Effector CD8-positive, alpha-beta T cell (primary cell): ENCODE data around the gene PET100.
A peak's percentile ranks its signal among the peaks of the same experiment; 100 is the strongest.

Source experiments
- DNase-seq: peaks from one replicate; lab custom pipeline; 2025; lab: John Stamatoyannopoulos, UW

Gene PET100

DNA sequence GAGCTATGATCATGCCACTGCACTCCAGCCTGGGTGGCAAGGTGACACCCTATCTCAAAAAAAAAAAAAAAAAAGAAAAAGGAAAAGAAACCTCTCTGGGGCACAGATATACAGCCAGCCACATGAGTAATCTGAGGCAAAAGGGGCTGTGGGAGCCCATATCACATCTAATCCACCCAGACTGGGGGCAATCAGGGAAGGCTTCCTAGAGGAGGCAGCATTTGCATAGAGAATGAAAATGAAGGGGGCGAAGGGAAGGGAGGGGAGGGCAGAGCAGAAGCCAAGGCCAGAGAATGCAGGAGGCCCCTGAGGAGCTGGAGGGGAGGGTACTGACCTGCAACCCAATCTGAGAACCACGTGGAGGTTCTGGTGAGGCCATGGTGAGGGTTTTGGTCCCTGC, 20.6 kb downstream of the PET100 start:
- no peak for DNase-seq

DNA sequence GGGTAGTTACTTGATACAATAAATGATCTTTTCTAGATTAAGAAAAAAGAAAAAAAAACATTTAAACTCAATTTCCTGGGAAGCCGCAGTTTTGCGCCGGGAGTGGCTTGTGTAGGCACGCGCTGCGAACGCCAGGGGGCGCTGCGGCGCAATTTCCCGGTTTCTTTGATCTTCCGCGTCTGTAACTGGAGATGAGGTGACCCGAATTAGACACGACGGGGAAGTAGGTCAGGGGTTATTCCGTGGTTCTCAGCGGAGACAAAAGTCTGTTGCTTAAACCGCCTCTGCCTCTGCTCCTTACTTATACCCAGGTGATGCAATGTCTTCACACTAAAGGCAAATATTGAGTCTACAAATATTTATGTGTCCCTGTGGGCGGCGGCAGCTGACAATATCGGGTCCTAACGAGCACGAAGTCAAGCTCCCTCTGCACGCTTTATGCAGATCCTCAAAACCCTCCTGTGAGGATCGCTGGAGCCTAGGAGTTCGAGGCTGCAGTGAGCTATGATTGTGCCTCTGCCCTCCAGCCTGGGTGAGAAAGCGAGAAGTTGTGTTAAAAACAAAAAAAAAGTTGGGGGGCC, 22.6 kb downstream of the PET100 start:
- peak; percentile 86 for DNase-seq

DNA sequence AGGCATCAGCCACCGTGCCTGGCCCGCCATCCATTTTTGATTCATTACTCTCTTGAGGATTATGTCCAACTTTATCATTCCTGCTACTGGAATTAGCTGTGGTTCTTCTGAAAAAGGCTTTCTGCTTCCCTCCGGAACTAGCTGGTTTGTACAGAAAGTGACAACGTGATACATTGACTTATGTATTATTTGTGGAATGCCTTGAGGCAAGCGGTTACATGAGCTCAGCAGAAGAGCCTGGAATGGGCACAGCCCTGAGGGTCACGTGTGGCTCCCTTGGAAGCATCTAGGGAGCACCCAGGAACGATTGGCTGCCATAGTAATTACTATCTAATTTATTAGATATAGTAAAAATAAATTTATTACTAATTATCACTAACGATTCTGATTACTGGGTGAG, 24.8 kb downstream of the PET100 start:
- no peak for DNase-seq

DNA sequence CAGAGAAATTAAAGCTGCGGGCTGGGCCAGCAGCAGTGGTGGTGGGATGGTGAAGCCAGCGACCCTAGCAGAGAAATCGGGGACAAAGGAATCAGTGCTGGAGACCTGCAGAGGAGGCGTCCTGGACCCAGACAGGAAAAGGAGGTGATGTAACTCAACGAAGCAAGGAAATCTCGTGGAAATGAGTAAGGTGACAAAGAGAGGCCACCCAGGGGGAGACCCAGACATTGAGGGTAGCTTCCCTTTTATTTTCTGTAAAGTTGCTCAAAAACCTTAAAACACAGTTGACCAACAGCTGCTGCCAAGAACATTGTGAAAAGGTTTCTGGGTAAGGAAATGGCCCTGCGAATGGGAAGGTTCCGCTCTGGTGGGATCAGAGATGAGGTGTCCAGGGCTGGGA, 26.0 kb downstream of the PET100 start:
- no peak for DNase-seq

DNA sequence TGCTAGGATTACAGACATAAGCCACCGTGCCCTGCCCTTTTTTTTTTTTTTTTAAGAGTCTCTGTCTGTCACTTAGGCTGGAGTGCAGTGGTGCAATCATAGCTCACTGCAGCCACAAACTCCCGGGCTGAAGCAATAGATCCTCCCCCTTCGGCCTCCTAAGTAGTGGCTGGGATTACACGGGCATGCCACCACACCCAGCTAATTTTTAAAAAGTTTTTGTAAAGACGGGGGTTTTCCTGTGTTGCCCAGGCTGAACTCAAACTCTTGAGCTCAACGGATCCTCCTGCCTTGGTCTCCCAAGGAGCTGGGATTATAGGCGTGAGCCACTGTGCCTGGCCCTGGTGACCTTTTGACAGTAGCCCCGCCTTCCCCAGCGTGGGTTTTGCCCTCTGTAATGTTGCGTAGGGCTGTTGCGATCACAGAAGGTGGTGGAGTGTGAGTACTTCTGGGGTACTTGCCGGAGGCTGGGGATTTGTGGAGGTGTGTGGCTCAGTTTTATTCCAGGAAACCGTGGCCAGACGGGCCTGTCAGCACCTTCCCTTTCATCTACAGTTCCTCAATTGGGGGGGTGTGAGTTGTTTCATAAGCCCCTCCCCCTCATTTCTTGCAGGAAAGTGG, 27.6 kb downstream of the PET100 start:
- no peak for DNase-seq

DNA sequence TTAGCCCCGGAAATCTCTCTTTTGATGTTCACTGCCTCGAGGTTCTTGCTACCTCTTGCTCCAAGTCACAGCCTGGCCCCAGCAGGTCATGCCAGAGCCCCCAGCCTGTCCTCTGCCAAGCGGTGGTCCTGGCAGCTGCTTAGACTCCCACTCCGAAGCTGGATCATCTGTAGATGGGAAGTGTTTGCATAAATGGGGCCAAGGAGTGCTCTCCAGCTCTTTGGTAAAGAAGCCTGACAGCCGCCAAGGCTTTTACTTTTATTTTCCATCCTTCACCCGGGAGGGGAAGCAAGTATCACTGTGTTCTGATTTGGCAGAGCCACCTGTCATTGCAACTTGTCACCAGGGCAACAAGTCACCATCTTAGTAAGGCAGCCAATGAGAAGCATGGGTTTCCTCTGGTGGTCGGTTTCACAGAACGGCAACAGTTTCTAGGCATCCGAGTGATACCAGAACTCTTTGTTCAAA, 28.7 kb downstream of the PET100 start:
- DNase-seq: no peak

DNA sequence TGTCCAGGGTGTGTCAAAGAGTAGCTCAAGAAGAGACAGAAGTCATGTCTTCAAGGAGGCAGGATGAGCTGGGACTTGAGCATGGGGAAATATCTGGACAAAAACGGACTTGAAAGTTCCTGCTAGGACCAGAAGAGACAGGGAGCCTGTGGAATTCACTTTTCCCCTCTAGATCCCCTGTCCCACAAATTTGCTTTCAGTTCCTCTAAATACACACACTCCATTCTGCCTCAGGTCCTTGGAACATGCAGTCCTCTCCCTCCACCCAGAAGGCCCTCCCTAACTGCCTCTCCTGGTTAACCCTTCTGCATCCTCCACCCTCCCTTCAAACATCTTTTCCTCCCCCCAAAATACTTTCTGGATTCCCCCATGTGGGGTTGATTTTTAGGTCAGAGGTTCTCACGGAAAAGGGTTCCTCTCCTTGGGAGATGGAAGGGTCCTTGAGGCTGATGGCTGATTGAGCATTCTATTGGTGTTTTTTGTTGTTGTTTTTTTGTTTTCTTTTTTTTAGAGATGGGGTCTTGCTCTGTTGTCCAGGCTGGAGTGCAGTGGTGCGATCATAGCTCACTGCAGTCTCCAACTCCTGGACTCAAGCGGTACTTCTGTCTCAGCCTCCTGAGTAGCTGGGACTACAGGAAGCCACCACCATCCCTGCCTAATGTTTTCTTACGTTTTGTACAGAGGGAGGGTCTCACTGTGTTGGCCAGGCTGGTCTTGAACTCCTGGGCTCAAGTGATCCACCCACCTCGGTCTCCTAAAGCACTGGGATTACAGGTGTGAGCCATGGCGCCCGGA, 32.3 kb downstream of the PET100 start:
- no peak for DNase-seq

DNA sequence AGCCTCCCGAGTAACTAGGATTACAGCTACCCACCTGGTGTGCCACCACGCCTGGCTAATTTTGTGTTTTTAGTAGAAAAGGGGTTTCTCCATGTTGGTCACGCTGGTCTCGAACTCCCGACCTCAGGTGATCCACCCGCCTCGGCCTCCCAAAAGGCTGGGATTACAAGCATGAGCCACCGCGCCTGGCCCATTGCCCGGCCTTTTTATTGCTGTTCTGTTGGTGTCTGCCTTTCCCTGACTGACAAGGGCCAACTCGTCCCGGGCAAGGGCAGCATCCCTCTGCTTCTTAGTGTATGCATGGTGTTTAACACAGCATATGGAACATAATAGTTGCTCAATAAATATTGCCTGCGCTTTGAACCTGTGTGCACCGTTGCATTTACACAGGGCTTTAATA, 33.1 kb downstream of the PET100 start:
- no peak for DNase-seq

DNA sequence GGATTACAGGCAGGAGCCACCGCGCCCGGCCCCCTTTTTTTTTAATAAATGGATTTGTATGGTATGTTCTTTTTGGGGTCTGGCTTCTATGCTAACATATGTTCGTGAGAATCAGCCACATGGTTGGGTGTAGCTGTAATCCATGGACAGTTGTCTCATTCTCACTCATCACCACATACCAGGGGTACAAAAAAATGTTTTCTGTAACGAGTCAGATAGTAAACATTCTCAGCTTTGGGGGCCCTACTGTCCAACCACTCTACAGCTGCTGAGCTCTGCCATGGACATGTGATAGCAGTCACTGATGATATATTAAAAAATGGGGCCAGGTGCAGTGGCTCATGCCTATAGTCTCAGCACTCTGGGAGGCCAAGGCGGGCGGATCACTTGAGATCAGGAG, 34.1 kb downstream of the PET100 start:
- no peak for DNase-seq

DNA sequence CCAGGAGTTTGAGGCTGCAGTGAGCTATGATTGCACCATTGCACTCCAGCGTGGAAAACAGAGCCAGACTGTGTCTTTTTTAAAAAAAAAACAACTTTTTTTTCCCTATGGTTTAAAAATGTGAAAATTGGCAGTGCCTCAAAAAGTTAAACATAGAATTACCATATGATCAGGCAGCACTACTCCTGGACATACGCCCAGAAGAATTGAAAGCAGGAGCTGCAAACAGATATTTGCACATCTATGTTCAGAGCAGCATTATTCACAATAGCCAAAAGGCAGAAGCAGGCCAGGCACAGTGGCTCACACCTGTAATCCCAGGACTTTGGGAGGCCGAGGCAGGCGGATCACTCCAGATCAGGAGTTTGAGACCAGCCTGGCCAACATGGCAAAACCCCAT, 35.5 kb downstream of the PET100 start:
- no peak for DNase-seq

DNA sequence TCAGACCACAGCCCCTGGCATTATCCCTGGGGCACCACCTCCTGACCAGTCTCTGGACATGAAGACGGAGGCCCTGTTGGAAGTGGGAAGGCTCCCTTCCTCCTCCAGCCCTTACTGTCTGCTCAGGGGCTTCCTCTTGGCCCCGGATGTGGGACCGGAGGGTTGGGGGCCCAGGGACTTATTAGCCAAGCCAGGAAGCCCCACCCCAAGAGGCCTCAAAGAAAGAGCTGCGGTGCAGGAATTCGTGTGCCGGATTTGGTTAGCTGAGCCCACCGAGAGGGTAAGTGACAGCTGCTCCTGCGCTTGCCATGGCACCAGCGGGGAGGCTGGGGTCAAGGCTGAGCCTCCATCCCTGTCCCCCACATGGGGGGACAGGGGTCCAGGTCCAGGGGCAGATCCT, 39.2 kb downstream of the PET100 start, which contains the start of gene RETN:
Gene RETN (plus strand): TSS at position 208 of the 400 bp plus-strand sequence. CDS start 278 bp downstream, outside the sequence.
- DNase-seq: no peak

DNA sequence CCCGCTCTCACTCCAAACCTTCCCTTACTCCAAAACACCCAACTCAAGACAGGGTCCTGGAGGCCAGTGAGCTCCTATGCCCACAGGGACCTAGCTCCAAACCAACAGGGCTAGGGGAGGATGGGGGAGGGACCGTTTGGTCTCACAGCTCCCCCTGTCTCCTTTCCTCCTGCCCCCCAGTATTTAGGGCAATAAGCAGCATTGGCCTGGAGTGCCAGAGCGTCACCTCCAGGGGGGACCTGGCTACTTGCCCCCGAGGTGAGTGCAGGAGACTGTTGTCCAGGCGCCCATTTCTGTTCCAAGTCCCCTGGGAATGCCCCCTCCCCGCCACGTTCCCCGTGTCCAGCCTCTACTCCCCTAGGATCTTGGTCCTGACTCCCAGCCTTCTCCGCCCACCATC, 40.0 kb downstream of the PET100 start:
- DNase-seq: no peak

DNA sequence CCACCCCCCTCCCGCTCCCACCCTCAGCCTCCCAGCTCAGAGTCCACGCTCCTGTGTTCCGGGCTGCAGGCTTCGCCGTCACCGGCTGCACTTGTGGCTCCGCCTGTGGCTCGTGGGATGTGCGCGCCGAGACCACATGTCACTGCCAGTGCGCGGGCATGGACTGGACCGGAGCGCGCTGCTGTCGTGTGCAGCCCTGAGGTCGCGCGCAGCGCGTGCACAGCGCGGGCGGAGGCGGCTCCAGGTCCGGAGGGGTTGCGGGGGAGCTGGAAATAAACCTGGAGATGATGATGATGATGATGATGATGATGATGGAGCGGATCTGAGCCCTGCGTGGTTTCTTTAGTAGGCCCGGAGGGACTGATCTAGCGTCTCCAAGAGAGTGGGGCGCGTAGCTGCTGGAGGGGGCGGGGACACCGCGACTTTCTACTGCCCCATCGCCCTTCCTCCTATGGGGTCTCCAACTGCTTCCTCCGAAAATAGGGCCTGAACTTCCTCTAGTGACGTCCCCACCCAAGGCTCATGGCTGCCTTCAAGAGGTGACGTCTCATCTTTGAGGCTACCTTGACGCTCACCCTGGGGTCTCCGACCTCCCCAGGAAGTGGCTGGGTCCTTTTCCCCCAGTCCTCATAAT, 40.7 kb downstream of the PET100 start:
- no peak for DNase-seq

DNA sequence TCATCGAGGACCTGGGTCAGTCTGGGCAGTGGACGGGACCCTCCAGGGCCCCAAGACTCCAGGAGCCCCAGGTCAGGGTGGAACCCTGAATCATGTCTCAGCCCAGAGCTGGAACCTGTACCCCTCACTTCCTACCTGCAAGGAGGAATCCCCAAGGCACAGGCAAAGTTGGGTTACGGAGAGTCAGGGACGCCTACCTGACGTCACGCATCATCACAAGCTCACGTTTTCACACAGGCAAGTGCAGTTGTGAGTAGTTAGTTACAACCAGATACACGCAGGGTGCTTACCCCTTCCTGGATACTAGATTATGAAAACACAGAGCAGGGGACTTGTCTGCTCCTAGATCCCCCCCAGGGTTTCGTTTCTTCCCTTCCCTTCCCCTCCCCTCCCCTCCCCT, 41.2 kb downstream of the PET100 start:
- no peak for DNase-seq

DNA sequence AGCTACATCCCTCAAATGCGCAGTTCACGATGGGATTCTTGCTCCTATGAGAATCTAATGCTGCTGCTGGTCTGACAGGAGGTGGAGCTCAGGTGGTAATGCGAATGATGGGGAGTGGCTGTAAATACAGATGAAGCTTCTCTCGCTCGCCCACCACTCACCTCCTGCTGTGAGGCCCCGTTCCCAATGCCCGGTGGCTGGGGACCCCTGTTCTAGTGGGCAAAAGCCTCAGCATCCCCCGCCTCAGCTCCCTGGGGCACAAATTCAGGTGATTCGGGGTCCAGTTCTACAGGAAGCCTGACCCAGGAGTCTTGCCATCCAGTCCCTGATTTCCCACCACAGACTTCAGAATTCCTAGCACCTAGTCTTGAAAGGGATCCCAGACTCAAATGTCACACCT, 42.9 kb downstream of the PET100 start:
- DNase-seq: no peak

DNA sequence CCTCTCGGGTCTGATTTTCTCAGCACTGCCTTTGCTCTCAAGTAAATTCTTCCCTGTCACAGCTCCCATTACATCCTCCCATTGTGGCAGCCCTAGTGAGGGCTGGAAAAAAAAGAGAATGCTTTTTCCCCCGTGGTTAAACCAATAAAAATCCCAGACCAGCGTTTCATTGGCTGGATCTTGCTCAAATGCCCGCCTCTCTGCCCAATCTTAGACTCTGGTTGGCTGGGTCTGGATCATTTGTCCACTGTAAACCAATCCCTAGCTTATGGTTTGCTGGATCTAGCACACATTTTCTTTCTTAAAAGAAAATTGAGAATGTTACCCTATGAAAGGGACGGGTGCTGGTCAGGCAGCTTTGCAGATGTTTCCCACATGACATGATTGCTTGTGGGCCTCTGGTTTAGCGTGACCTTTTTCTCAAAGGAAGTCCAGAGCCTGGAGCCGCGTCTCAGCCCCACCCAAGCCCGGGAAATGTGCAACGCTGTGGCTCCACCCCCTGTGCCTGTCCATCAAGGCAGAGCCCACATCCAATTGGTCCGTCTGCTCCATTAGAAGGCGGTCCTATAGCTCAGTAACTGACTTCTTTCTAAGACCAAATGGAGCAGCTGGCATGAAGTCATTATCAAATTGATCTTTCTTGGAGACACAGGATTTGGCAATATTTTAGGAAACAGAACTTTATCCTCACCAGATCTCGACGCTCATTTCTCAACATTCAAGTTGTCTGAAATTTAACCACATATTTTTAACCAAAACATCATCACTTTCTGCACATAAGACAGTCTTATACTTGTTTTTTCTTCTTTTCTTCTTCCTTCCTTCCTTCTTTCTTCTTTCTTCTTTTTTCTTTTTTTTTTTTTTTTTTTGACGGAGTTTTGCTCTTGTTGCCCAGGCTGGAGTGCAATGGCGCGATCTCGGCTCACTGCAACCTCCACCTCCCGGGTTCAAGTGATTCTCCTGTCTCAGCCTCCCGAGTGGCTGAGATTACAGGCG, 44.7 kb downstream of the PET100 start:
- no peak for DNase-seq

DNA sequence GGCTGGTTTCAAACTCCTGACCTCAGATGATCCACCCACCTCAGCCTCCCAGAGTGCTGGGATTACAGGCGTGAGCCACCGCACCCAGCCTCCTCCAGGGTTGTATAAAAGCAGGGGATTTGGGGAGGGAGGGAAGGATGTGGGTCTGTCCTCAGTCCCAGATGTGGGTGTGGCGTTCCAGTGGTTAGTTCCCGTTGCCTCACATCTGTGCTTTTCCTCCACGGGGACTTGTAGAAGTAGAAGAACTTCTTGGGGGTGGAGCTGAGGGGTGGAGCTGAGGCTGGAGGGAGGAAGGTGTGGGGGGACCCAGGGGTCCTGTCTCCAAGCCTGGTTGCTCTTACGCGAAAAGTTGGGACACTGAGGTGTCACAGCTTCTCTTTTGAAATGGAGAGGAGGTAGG, 46.8 kb downstream of the PET100 start:
- DNase-seq: no peak

DNA sequence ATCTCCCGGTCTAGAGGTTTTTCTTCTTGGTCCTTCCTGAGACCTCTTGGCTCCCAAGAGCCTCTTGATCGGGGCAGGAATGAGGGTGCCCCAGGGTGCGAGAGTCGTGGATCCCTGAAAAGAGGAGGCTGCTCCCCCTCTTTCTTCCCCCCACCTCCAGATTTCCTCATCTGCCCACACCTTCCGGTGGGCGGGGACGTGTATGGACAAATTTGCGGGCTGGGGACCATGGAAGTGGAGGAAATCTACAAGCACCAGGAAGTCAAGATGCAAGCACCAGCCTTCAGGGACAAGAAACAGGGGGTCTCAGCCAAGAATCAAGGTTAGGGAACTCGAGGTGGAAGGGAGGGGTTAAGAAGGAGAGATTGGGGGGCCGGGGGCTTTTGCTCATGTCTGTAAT, 47.3 kb downstream of the PET100 start, which contains the start of gene MCEMP1:
Gene MCEMP1 (plus strand): TSS at position 237 of the 400 bp plus-strand sequence. CDS start 31 bp downstream, at position 268.
- no peak for DNase-seq

DNA sequence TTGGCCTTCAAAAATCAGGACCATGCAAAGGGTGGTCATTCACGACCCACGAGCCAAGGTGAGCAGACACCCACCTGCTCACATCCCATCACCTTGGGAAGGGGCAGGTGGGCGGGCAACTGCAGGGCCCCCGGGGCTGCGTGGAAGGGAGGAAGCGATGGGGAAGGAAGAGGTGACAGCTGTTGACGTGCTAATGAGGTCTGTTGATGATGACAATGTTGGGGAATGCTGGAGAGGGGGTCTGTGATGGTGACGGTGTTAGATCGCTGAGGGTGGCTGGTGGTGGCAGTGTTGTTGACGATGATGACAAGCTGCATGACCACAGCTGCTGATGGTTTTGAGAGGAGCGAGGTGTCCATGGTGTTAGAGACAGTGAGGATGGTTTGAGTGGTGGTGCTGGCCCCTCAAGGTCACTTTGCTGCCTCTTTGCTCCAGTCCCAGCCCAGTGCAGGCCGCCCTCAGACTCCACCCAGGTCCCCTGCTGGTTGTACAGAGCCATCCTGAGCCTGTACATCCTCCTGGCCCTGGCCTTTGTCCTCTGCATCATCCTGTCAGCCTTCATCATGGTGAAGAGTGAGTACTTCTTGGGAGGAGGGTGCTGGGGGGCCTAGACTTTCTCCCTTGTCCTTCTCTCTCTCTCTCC, 48.2 kb downstream of the PET100 start:
- DNase-seq: no peak

DNA sequence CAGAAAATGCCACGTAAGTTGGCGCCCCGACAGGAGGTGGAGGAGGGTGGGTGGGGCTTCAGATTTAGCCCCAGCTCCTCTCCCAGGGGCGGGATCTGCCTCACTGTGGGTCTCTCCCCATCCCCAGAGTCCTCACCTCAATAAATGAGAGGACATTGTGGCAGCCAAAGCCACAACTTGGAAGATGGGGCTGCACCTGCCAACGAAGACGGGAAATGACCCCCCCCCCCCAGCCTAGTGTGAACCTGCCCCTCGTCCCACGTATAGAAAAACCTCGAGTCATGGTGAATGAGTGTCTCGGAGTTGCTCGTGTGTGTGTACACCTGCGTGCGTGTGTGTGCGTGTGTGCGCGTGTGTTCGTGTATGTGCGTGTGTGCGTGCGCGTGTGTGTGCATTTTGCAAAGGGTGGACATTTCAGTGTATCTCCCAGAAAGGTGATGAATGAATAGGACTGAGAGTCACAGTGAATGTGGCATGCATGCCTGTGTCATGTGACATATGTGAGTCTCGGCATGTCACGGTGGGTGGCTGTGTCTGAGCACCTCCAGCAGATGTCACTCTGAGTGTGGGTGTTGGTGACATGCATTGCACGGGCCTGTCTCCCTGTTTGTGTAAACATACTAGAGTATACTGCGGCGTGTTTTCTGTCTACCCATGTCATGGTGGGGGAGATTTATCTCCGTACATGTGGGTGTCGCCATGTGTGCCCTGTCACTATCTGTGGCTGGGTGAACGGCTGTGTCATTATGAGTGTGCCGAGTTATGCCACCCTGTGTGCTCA, 49.6 kb downstream of the PET100 start:
- peak; percentile 44 for DNase-seq
